HepG2 (cell line): ENCODE results near the gene PIKFYVE. TPM values are rescaled to one million over a fixed set of nuclear protein-coding genes. Genes with fewer than 3 reads are reported as not detected.

Experiments used
- CHD4 ChIP-seq: fragments of 200-600 bp; sonication (generic); IDR thresholded peaks from 2 replicates; pipeline ENCODE4 v1.7.0; 2017; ENCODE audit warnings: mild to moderate bottlenecking, low read length, borderline replicate concordance
- CSRNP2 ChIP-seq: sonication (generic); formaldehyde crosslinking; conservative IDR thresholded peaks from 2 replicates; pipeline ENCODE4 v1.8.0; 2022; ENCODE audit warnings: low read depth, missing genetic modification reagents
- HNRNPL ChIP-seq: fragments of 200-400 bp; formaldehyde crosslinking; IDR thresholded peaks from 2 replicates; pipeline ENCODE4 v1.6.1; 2017; ENCODE audit warnings: mild to moderate bottlenecking, low read depth, low read length
- NFIC ChIP-seq: IDR thresholded peaks from 2 replicates; pipeline ENCODE4 v1.6.1; 2012; ENCODE audit warnings: mild to moderate bottlenecking, low read length, inconsistent platforms
- NKX3-1 ChIP-seq: sonication (generic); formaldehyde crosslinking; IDR thresholded peaks from 2 replicates; pipeline ENCODE4 v1.5.0; 2020; ENCODE audit warnings: missing genetic modification reagents
- SNAI1 ChIP-seq: sonication (generic); formaldehyde crosslinking; IDR thresholded peaks from 2 replicates; pipeline ENCODE4 v1.5.0; 2020; ENCODE audit warnings: mild to moderate bottlenecking, missing genetic modification reagents, borderline replicate concordance
- TCF12 ChIP-seq, 2 experiments: fragments of 450-650 bp in 1 of 2; sonication (generic) in 1 of 2; formaldehyde crosslinking in 1 of 2; IDR thresholded peaks; 2 replicates each; pipeline versions ENCODE4 v1.6.1 to v1.8.0; 2017 to 2022; ENCODE audit warnings: antibody characterized with exemption in 1 of 2, mild to moderate bottlenecking in 1 of 2, missing genetic modification reagents in 1 of 2, moderate library complexity in 1 of 2
- THAP7 ChIP-seq: sonication (generic); formaldehyde crosslinking; IDR thresholded peaks from 2 replicates; pipeline ENCODE4 v1.8.1; 2023; ENCODE audit warnings: mild to moderate bottlenecking, missing genetic modification reagents
- ZNF142 ChIP-seq: sonication (generic); formaldehyde crosslinking; IDR thresholded peaks from 2 replicates; pipeline ENCODE4 v1.4.0; 2020; ENCODE audit warnings: missing genetic modification reagents
- ZNF652 ChIP-seq: IDR thresholded peaks from 2 replicates; pipeline ENCODE4 v1.6.1; 2016; ENCODE audit warnings: low read depth, borderline replicate concordance
- ZNF691 ChIP-seq: sonication (generic); formaldehyde crosslinking; IDR thresholded peaks from 2 replicates; pipeline ENCODE4 v1.4.0; 2020; ENCODE audit warnings: missing genetic modification reagents, low read depth, mild to moderate bottlenecking, borderline replicate concordance
- ZNF704 ChIP-seq: sonication (generic); formaldehyde crosslinking; IDR thresholded peaks from 2 replicates; pipeline ENCODE4 v1.8.1; 2023; ENCODE audit warnings: mild to moderate bottlenecking, inconsistent platforms, moderate library complexity, missing genetic modification reagents, borderline replicate concordance
- ZNF878 ChIP-seq: sonication (generic); formaldehyde crosslinking; IDR thresholded peaks from 2 replicates; pipeline ENCODE4 v1.8.1; 2023; ENCODE audit warnings: mild to moderate bottlenecking, missing genetic modification reagents, moderate library complexity
- polyA plus RNA-seq, 8 experiments: library from polyadenylated mRNA; depleted of rRNA in 3 of 8; stranded (reverse) in 7 of 8; unstranded in 1 of 8; fragments of >200 nt; fragmentation: Illumina TruSeq in 4 of 8; extraction: Trizol in 4 of 8; gene quantifications; 2 replicates each; pipeline versions ENCODE4 v1.2.1 to v1.2.3, GENCODE V29; 2011 to 2016; ENCODE audit warnings: low read depth in 4 of 8, missing spikeins in 1 of 8, mixed read lengths in 1 of 8; ENCODE audit not compliant: insufficient read depth in 1 of 8
- total RNA-seq, 5 experiments: library from RNA; depleted of rRNA; stranded (reverse); fragments of >200 nt; fragmentation: Illumina TruSeq; extraction: Trizol; gene quantifications; 2 replicates each; pipeline ENCODE4 v1.2.3, GENCODE V29; 2016; ENCODE audit warnings: low read depth in 1 of 5

The PIKFYVE gene
- total and polyA plus RNA-seq, 2 of the 13 experiments (the other 11 are each of a cell fraction or from before 2014, with no cell fraction given): 20.2 to 21.7 TPM

GRCh38 chr2:208253600-208254117 is 12.4 kb upstream of the PIKFYVE start (continued):
- TF ChIP-seq ZNF691 (CRISPR knock-in tag): no peak
- no peak for TF ChIP-seq CSRNP2 (CRISPR knock-in tag)
- no peak for TF ChIP-seq CHD4
- TF ChIP-seq TCF12 (IDR thresholded peaks at IDR 0.05): no peak
- TF ChIP-seq TCF12 (CRISPR knock-in tag; IDR thresholded peaks at IDR 0.05): no peak
- no peak for TF ChIP-seq ZNF704
- TF ChIP-seq HNRNPL: no peak
- TF ChIP-seq ZNF878 (CRISPR knock-in tag): no peak
- peak; percentile 39; the same call in 1 of the 2 replicates for TF ChIP-seq ZNF652 (CRISPR knock-in tag)
- TF ChIP-seq NFIC: peak; percentile 68
- TF ChIP-seq ZNF142 (CRISPR knock-in tag): no peak
- no peak; the same call in 1 of the 2 replicates for TF ChIP-seq THAP7 (CRISPR knock-in tag)
- TF ChIP-seq SNAI1 (CRISPR knock-in tag): no peak
- no peak for TF ChIP-seq NKX3-1 (CRISPR knock-in tag)
